GM23338 (cell line): ENCODE measurements around the gene OR2J1. TPM values are rescaled to one million over a fixed set of nuclear protein-coding genes. Genes with fewer than 3 reads are reported as not detected.
"Not testable (repeated sequence)": the region's sequence is repeated elsewhere in the genome, so short reads cannot be mapped to it uniquely, and the experiment has no call there.

Source experiments
- ATAC-seq: fragments of 200-7000 bp; cut with Tn5 transposase; 3 replicates; pipeline ENCODE4 v1.9.1; 2020
- DNase-seq: peaks from one replicate; pipeline ENCODE4 v3.0.0-alpha.2; 2015; ENCODE audit warnings: low spot score
- H2AFZ ChIP-seq: fragments of 200-600 bp; sonication (generic); 2 replicates; pipeline ENCODE4 v1.8.0; 2016; ENCODE audit warnings: antibody characterized with exemption, mild to moderate bottlenecking, moderate library complexity
- H3F3A ChIP-seq: fragments of 200-600 bp; sonication (generic); replicated peaks from 2 replicates; pipeline ENCODE4 v1.8.0; 2017; ENCODE audit warnings: antibody characterized with exemption, mixed run types, low read depth
- H3K27ac ChIP-seq: fragments of 200-600 bp; sonication (generic); 2 replicates; pipeline ENCODE4 v1.6.1; 2016; ENCODE audit warnings: low read depth
- H3K27me3 ChIP-seq: fragments of 200-600 bp; sonication (generic); 2 replicates; pipeline ENCODE4 v1.8.0; 2016; ENCODE audit warnings: mild to moderate bottlenecking, mixed run types, moderate library complexity; ENCODE audit not compliant: insufficient read depth
- H3K36me3 ChIP-seq: fragments of 200-600 bp; sonication (generic); 2 replicates; pipeline ENCODE4 v1.8.0; 2016; ENCODE audit warnings: mild to moderate bottlenecking; ENCODE audit not compliant: insufficient read depth
- H3K4me1 ChIP-seq: fragments of 200-600 bp; sonication (generic); 2 replicates; pipeline ENCODE4 v1.8.0; 2016; ENCODE audit warnings: mild to moderate bottlenecking, moderate library complexity; ENCODE audit not compliant: insufficient read depth
- H3K4me2 ChIP-seq: fragments of 200-600 bp; sonication (generic); 2 replicates; pipeline ENCODE4 v1.7.1; 2017; ENCODE audit warnings: mixed run types
- H3K4me3 ChIP-seq: fragments of 200-600 bp; sonication (generic); 2 replicates; pipeline ENCODE4 v1.6.1; 2016; ENCODE audit warnings: mixed run types
- H3K79me2 ChIP-seq: fragments of 200-600 bp; sonication (generic); replicated peaks from 2 replicates; pipeline ENCODE4 v1.8.0; 2017; ENCODE audit warnings: mild to moderate bottlenecking; ENCODE audit not compliant: insufficient read depth
- H3K9me2 ChIP-seq: fragments of 200-600 bp; sonication (generic); 2 replicates; pipeline ENCODE4 v1.8.0; 2017; ENCODE audit not compliant: insufficient read depth
- H4K20me1 ChIP-seq: fragments of 200-600 bp; sonication (generic); replicated peaks from 2 replicates; pipeline ENCODE4 v1.8.0; 2017; ENCODE audit warnings: mild to moderate bottlenecking; ENCODE audit not compliant: insufficient read depth
- H3K27ac Mint-ChIP-seq: 2 replicates; pipeline ENCODE4 v1.8.0; 2020; ENCODE audit warnings: inconsistent platforms, mild to moderate bottlenecking, moderate library complexity, mixed read lengths
- H3K27me3 Mint-ChIP-seq: 3 replicates; pipeline ENCODE4 v1.8.0; 2022; ENCODE audit warnings: low read depth, mild to moderate bottlenecking, moderate library complexity, mixed read lengths, inconsistent platforms; ENCODE audit not compliant: insufficient read depth, poor library complexity
- H3K36me3 Mint-ChIP-seq: 3 replicates; pipeline ENCODE4 v1.8.0; 2021; ENCODE audit warnings: low read depth, mild to moderate bottlenecking, inconsistent platforms, moderate library complexity, mixed read lengths
- H3K4me1 Mint-ChIP-seq: 3 replicates; pipeline ENCODE4 v1.8.0; 2020; ENCODE audit warnings: mild to moderate bottlenecking, inconsistent platforms, mixed read lengths
- H3K4me3 Mint-ChIP-seq: 3 replicates; pipeline ENCODE4 v1.8.0; 2021; ENCODE audit warnings: moderate library complexity, mild to moderate bottlenecking, inconsistent platforms, mixed read lengths
- H3K9me3 Mint-ChIP-seq: 3 replicates; pipeline ENCODE4 v1.8.0; 2020; ENCODE audit warnings: moderate library complexity, mild to moderate bottlenecking, inconsistent platforms, mixed read lengths
- CREB1 ChIP-seq: fragments of 250-450 bp; sonication (Bioruptor Pico); IDR thresholded peaks from 2 replicates; pipeline ENCODE4 v1.5.0; 2020; ENCODE audit warnings: low read depth, mild to moderate bottlenecking, moderate library complexity
- CTCF ChIP-seq, 2 experiments: fragments of 200-600 bp in 1 of 2; sonication (generic) in 1 of 2; conservative IDR thresholded peaks; 2 replicates each; pipeline versions ENCODE4 v1.5.1 to v1.6.1; 2016 to 2017; ENCODE audit warnings: antibody characterized with exemption in 2 of 2, low read depth in 2 of 2, mild to moderate bottlenecking in 2 of 2, moderate library complexity in 1 of 2
- ETS1 ChIP-seq: IDR thresholded peaks from 2 replicates; pipeline ENCODE4 v1.6.1; 2016; ENCODE audit warnings: antibody characterized with exemption
- EZH2phosphoT487 ChIP-seq: fragments of 200-600 bp; sonication (generic); IDR thresholded peaks from one replicate; pipeline ENCODE4 v1.8.1; 2018; ENCODE audit warnings: antibody characterized with exemption; ENCODE audit not compliant: unreplicated experiment
- JUNB ChIP-seq: IDR thresholded peaks from one replicate; pipeline ENCODE4 v1.6.1; 2016; ENCODE audit warnings: antibody characterized with exemption; ENCODE audit not compliant: unreplicated experiment
- NANOG ChIP-seq: IDR thresholded peaks from 2 replicates; pipeline ENCODE4 v1.6.1; 2016; ENCODE audit warnings: antibody characterized with exemption, borderline replicate concordance
- POLR2AphosphoS5 ChIP-seq: IDR thresholded peaks from 2 replicates; pipeline ENCODE4 v1.6.1; 2016; ENCODE audit warnings: antibody characterized with exemption, low read depth
- REST ChIP-seq: IDR thresholded peaks from one replicate; pipeline ENCODE4 v1.6.1; 2018; ENCODE audit warnings: antibody characterized with exemption; ENCODE audit not compliant: unreplicated experiment
- ZNF114 ChIP-seq: fragments of 250-450 bp; sonication (Bioruptor Pico); IDR thresholded peaks from 2 replicates; pipeline ENCODE4 v1.5.0; 2020; ENCODE audit warnings: mild to moderate bottlenecking, moderate library complexity
- ZNF331 ChIP-seq: fragments of 250-450 bp; sonication (Bioruptor Pico); IDR thresholded peaks from 2 replicates; pipeline ENCODE4 v1.5.0; 2020; ENCODE audit warnings: low read depth, mild to moderate bottlenecking, moderate library complexity
- polyA plus RNA-seq: library from polyadenylated mRNA; unstranded; fragments of >200 nt; fragmentation: Nextera tagmentation; extraction: Ambion mirVana; gene quantifications from 2 replicates; pipeline ENCODE4 v1.2.1, GENCODE V29; 2016
- total RNA-seq: library from RNA; depleted of rRNA; stranded (reverse); fragments of >200 nt; shearing (Covaris generic); gene quantifications from 2 replicates; pipeline ENCODE4 v1.2.3, GENCODE V29; 2014

The OR2J1 gene
- total and polyA plus RNA-seq, 2 experiments from 2014 or later, result not detected

- Histone ChIP-seq H2AFZ (no peak overlapping the region), H3K27ac (no peak overlapping the region), H3K36me3 (no peaks in the 10 kb centered on the region), H3K79me2 (no peaks in the 10 kb centered on the region), H4K20me1 (no peaks in the 10 kb centered on the region), H3K27me3 (no peaks in the 10 kb centered on the region), H3K4me2 (no peak overlapping the region), H3K9me2 (no peaks in the 10 kb centered on the region), H3F3A (no peaks in the 10 kb centered on the region), H3K4me1 (no peaks in the 10 kb centered on the region), H3K4me3 (no peak overlapping the region)
- Mint-ChIP-seq H3K4me1 (no peaks in the 10 kb centered on the region), H3K36me3 (no peaks in the 10 kb centered on the region), H3K9me3 (no peaks in the 10 kb centered on the region), H3K27me3 (no peaks in the 10 kb centered on the region), H3K4me3 (no peak overlapping the region), H3K27ac (no peak overlapping the region)
- ATAC-seq (peak; percentile 39; the same call in 2 of the 3 replicates), DNase-seq (peak; percentile 15)
- peak; percentile 23 to 48; a peak in 3 of 4 replicates for TF ChIP-seq CTCF (conservative IDR thresholded peaks at IDR 0.05; ENCODE audit: low read depth in 2 of 2)
- TF ChIP-seq ZNF331, result no peak
Observed at GRCh38 chr6:29112135-29112534, 12.8 kb downstream of the OR2J1 start.

- H4K20me1 ChIP-seq, H3K27me3 ChIP-seq, H3K4me2 ChIP-seq, ATAC-seq, H3K4me3 Mint-ChIP-seq, H3K4me1 ChIP-seq, H2AFZ ChIP-seq, H3K4me3 ChIP-seq, H3K9me3 Mint-ChIP-seq, H3K27ac Mint-ChIP-seq, H3K36me3 ChIP-seq, H3K9me2 ChIP-seq, H3K36me3 Mint-ChIP-seq, H3K27me3 Mint-ChIP-seq, H3K4me1 Mint-ChIP-seq, H3K27ac ChIP-seq, DNase-seq, H3F3A ChIP-seq, H3K79me2 ChIP-seq: not testable (repeated sequence)
Observed at GRCh38 chr6:29114964-29115363, 15.7 kb downstream of the OR2J1 start.

GRCh38 chr6:29129326-29130012, 30.2 kb downstream of the OR2J1 start:
- Mint-ChIP-seq H3K4me1 (no peaks in the 10 kb centered on the region), H3K27me3 (peaks cover 3% of the 10 kb centered on the region), H3K36me3 (no peaks in the 10 kb centered on the region), H3K4me3 (no peak overlapping the region), H3K9me3 (no peaks in the 10 kb centered on the region), H3K27ac (no peak overlapping the region)
- Histone ChIP-seq H3K4me3 (no peak overlapping the region), H4K20me1 (no peaks in the 10 kb centered on the region), H3K27ac (no peak overlapping the region), H3K9me2 (no peaks in the 10 kb centered on the region), H2AFZ (no peak overlapping the region), H3K27me3 (no peaks in the 10 kb centered on the region), H3K79me2 (no peaks in the 10 kb centered on the region), H3F3A (no peaks in the 10 kb centered on the region), H3K4me1 (no peaks in the 10 kb centered on the region), H3K36me3 (no peaks in the 10 kb centered on the region), H3K4me2 (no peak overlapping the region)
- ATAC-seq (no peak), DNase-seq (no peak)
- TF ChIP-seq ZNF331 (no peak), REST (no peak), JUNB (no peak), NANOG (no peak), EZH2phosphoT487 (no peak), ETS1 (no peak), POLR2AphosphoS5 (no peak), CREB1 (CRISPR knock-in tag) (no peak), ZNF114 (no peak)
